A549 (cell line): ENCODE results near the gene NFIA.

Experiments used
- CEBPB ChIP-seq, 2 experiments: fragments of >200 bp in 1 of 2; sonication (Bioruptor Twin) in 1 of 2; formaldehyde crosslinking in 1 of 2; IDR thresholded peaks; 2 replicates each; pipeline ENCODE4 v1.6.1; 2012 to 2016
- RAD21 ChIP-seq, 2 experiments: fragments of >200 bp in 1 of 2; sonication (Bioruptor Twin) in 1 of 2; formaldehyde crosslinking in 1 of 2; IDR thresholded peaks in 1 of 2; conservative IDR thresholded peaks in 1 of 2; 2 replicates in 1 of 2; 3 replicates in 1 of 2; pipeline ENCODE4 v1.6.1; 2012 to 2018; ENCODE audit warnings: inconsistent platforms in 1 of 2
- TF ChIP-seq, protein P1 (sequence below): fragments of >200 bp; sonication (Bioruptor Twin); formaldehyde crosslinking; IDR thresholded peaks from 3 replicates; pipeline ENCODE4 v1.5.1; 2016
- TF ChIP-seq, protein P2 (sequence below): fragments of 150-350 bp; IDR thresholded peaks from 2 replicates; pipeline ENCODE4 v1.6.1; 2014; ENCODE audit warnings: low read depth, mild to moderate bottlenecking, low read length
- TF ChIP-seq, protein P3 (sequence below): fragments of >200 bp; sonication (Bioruptor Twin); formaldehyde crosslinking; IDR thresholded peaks from 3 replicates; pipeline ENCODE4 v1.6.1; 2016
- TF ChIP-seq, protein P4 (sequence below): fragments of 200-600 bp; sonication (generic); IDR thresholded peaks from 2 replicates; pipeline ENCODE4 v1.6.1; 2016; ENCODE audit warnings: antibody characterized with exemption, mild to moderate bottlenecking, moderate library complexity

- TF ChIP-seq, protein P1, sequence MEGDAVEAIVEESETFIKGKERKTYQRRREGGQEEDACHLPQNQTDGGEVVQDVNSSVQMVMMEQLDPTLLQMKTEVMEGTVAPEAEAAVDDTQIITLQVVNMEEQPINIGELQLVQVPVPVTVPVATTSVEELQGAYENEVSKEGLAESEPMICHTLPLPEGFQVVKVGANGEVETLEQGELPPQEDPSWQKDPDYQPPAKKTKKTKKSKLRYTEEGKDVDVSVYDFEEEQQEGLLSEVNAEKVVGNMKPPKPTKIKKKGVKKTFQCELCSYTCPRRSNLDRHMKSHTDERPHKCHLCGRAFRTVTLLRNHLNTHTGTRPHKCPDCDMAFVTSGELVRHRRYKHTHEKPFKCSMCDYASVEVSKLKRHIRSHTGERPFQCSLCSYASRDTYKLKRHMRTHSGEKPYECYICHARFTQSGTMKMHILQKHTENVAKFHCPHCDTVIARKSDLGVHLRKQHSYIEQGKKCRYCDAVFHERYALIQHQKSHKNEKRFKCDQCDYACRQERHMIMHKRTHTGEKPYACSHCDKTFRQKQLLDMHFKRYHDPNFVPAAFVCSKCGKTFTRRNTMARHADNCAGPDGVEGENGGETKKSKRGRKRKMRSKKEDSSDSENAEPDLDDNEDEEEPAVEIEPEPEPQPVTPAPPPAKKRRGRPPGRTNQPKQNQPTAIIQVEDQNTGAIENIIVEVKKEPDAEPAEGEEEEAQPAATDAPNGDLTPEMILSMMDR: no peak
- TF ChIP-seq, protein P2, sequence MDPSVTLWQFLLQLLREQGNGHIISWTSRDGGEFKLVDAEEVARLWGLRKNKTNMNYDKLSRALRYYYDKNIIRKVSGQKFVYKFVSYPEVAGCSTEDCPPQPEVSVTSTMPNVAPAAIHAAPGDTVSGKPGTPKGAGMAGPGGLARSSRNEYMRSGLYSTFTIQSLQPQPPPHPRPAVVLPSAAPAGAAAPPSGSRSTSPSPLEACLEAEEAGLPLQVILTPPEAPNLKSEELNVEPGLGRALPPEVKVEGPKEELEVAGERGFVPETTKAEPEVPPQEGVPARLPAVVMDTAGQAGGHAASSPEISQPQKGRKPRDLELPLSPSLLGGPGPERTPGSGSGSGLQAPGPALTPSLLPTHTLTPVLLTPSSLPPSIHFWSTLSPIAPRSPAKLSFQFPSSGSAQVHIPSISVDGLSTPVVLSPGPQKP: no peak
- no peak for TF ChIP-seq CEBPB (IDR thresholded peaks at IDR 0.05)
- TF ChIP-seq, protein P3, sequence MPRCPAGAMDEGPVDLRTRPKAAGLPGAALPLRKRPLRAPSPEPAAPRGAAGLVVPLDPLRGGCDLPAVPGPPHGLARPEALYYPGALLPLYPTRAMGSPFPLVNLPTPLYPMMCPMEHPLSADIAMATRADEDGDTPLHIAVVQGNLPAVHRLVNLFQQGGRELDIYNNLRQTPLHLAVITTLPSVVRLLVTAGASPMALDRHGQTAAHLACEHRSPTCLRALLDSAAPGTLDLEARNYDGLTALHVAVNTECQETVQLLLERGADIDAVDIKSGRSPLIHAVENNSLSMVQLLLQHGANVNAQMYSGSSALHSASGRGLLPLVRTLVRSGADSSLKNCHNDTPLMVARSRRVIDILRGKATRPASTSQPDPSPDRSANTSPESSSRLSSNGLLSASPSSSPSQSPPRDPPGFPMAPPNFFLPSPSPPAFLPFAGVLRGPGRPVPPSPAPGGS: no peak
- no peak for TF ChIP-seq RAD21 (conservative IDR thresholded peaks at IDR 0.05 in 1 of 2, IDR thresholded peaks at IDR 0.05 in 1 of 2)
- TF ChIP-seq, protein P4, sequence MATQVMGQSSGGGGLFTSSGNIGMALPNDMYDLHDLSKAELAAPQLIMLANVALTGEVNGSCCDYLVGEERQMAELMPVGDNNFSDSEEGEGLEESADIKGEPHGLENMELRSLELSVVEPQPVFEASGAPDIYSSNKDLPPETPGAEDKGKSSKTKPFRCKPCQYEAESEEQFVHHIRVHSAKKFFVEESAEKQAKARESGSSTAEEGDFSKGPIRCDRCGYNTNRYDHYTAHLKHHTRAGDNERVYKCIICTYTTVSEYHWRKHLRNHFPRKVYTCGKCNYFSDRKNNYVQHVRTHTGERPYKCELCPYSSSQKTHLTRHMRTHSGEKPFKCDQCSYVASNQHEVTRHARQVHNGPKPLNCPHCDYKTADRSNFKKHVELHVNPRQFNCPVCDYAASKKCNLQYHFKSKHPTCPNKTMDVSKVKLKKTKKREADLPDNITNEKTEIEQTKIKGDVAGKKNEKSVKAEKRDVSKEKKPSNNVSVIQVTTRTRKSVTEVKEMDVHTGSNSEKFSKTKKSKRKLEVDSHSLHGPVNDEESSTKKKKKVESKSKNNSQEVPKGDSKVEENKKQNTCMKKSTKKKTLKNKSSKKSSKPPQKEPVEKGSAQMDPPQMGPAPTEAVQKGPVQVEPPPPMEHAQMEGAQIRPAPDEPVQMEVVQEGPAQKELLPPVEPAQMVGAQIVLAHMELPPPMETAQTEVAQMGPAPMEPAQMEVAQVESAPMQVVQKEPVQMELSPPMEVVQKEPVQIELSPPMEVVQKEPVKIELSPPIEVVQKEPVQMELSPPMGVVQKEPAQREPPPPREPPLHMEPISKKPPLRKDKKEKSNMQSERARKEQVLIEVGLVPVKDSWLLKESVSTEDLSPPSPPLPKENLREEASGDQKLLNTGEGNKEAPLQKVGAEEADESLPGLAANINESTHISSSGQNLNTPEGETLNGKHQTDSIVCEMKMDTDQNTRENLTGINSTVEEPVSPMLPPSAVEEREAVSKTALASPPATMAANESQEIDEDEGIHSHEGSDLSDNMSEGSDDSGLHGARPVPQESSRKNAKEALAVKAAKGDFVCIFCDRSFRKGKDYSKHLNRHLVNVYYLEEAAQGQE: no peak
These were observed 48.1 kb downstream of the NFIA start for GRCh38 chr1:61130338-61131000.
